GM12878 (cell line): ENCODE data around the gene KCTD6.

Experiments used
- CREB1 ChIP-seq: IDR thresholded peaks from 2 replicates; pipeline ENCODE4 v1.6.1; 2012; ENCODE audit warnings: low read depth, mild to moderate bottlenecking, inconsistent platforms
- FOXK2 ChIP-seq: fragments of 450-650 bp; IDR thresholded peaks from 2 replicates; pipeline ENCODE4 v1.6.1; 2017; ENCODE audit warnings: mild to moderate bottlenecking, moderate library complexity
- HDAC6 ChIP-seq: fragments of 200-600 bp; sonication (generic); IDR thresholded peaks from one replicate; pipeline ENCODE4 v1.8.0; 2017; ENCODE audit warnings: antibody characterized with exemption; ENCODE audit not compliant: unreplicated experiment
- POLR2A ChIP-seq: IDR thresholded peaks from 2 replicates; pipeline ENCODE4 v1.6.1; 2011; ENCODE audit warnings: low read depth, mild to moderate bottlenecking, low read length
- RAD21 ChIP-seq: IDR thresholded peaks from 2 replicates; pipeline ENCODE4 v1.6.1; 2011; ENCODE audit warnings: mild to moderate bottlenecking, low read depth, low read length, moderate library complexity; ENCODE audit not compliant: insufficient read depth
- TCF12 ChIP-seq: IDR thresholded peaks from 2 replicates; pipeline ENCODE4 v1.6.1; 2011; ENCODE audit warnings: low read depth, mild to moderate bottlenecking, low read length
- TF ChIP-seq, protein P1 (sequence below), 3 experiments: IDR thresholded peaks in 2 of 3; conservative IDR thresholded peaks in 1 of 3; 2 replicates each; pipeline ENCODE4 v1.5.1; 2011; ENCODE audit warnings: low read depth in 3 of 3, low read length in 3 of 3, mild to moderate bottlenecking in 3 of 3, control low read depth in 2 of 3, moderate library complexity in 2 of 3, inconsistent platforms in 1 of 3, mixed read lengths in 1 of 3; ENCODE audit not compliant: control insufficient read depth in 2 of 3, insufficient read depth in 1 of 3; ENCODE audit errors: extremely low read depth in 1 of 3
- TF ChIP-seq, protein P2 (sequence below): IDR thresholded peaks from 2 replicates; pipeline ENCODE4 v1.6.1; 2011; ENCODE audit warnings: borderline replicate concordance, low read depth, mild to moderate bottlenecking, moderate library complexity, mixed read lengths, low read length; ENCODE audit not compliant: insufficient read depth; ENCODE audit errors: extremely low read length
- TF ChIP-seq, protein P3 (sequence below): IDR thresholded peaks from 2 replicates; pipeline ENCODE4 v1.6.1; 2012; ENCODE audit warnings: low read depth, low read length, improper control_type of control experiment

DNA sequence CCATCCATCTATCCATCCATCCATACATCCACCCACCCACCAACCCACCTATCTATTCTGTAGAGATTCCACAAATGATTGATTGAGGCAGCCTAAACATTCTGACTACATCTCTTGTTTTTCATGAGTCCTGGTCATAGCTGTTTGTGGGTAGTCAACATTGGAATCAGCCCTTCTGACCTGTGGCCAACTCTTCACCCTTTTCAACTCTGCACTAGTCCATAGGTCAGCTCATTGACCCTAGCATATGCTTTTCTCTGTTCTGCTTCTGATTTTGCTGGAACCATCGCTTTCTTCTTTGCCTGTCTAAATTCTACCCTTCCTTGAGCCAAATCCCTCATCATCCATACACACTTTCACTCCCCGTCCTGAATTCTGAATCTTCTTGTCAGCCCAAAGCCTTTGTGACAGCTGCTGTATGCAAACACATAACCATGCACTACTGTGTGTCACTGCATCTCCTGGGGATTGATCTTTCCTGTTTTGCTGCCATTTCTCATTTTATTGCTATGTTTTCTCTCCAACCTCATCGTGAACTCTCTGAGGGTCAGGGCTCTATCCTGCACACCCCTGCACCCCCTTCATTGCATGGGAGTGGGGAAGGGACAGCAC lies 16.8 kb upstream of the KCTD6 start:
- TF ChIP-seq HDAC6: no peak
- no peak for TF ChIP-seq CREB1
- TF ChIP-seq, protein P1, sequence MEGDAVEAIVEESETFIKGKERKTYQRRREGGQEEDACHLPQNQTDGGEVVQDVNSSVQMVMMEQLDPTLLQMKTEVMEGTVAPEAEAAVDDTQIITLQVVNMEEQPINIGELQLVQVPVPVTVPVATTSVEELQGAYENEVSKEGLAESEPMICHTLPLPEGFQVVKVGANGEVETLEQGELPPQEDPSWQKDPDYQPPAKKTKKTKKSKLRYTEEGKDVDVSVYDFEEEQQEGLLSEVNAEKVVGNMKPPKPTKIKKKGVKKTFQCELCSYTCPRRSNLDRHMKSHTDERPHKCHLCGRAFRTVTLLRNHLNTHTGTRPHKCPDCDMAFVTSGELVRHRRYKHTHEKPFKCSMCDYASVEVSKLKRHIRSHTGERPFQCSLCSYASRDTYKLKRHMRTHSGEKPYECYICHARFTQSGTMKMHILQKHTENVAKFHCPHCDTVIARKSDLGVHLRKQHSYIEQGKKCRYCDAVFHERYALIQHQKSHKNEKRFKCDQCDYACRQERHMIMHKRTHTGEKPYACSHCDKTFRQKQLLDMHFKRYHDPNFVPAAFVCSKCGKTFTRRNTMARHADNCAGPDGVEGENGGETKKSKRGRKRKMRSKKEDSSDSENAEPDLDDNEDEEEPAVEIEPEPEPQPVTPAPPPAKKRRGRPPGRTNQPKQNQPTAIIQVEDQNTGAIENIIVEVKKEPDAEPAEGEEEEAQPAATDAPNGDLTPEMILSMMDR (IDR thresholded peaks at IDR 0.05 in 2 of 3, conservative IDR thresholded peaks at IDR 0.05 in 1 of 3; ENCODE audit: control insufficient read depth in 2 of 3, extremely low read depth in 1 of 3, insufficient read depth in 1 of 3, low read depth in 3 of 3, low read length in 3 of 3): no peak
- TF ChIP-seq, protein P2, sequence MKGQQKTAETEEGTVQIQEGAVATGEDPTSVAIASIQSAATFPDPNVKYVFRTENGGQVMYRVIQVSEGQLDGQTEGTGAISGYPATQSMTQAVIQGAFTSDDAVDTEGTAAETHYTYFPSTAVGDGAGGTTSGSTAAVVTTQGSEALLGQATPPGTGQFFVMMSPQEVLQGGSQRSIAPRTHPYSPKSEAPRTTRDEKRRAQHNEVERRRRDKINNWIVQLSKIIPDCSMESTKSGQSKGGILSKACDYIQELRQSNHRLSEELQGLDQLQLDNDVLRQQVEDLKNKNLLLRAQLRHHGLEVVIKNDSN: no peak
- TF ChIP-seq FOXK2: no peak
- no peak for TF ChIP-seq TCF12
- no peak for TF ChIP-seq POLR2A
- TF ChIP-seq, protein P3, sequence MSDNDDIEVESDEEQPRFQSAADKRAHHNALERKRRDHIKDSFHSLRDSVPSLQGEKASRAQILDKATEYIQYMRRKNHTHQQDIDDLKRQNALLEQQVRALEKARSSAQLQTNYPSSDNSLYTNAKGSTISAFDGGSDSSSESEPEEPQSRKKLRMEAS: no peak
- TF ChIP-seq RAD21: no peak
